ENCODE data around the gene PCSK2.

DNA sequence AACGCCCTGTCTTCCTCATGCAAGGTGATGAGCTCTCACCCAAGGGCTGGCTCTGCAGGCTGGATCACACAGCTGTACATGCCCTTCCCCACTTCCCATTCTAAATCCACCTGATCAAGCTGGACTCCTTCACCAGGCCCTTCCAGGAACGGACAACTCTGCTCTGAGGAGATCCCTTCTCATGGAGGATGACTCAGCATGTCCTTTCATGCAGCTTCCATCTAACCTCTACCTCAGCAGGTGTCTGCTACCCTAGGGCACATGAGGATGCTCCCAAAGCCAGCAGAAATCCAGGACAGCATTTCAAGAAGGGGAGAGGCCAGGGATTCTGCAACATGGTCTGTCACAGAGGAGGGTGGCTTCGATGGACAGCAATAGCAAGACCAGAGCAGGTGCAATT, 61.2 kb downstream of the PCSK2 start:
- TF ChIP-seq, protein P1, sequence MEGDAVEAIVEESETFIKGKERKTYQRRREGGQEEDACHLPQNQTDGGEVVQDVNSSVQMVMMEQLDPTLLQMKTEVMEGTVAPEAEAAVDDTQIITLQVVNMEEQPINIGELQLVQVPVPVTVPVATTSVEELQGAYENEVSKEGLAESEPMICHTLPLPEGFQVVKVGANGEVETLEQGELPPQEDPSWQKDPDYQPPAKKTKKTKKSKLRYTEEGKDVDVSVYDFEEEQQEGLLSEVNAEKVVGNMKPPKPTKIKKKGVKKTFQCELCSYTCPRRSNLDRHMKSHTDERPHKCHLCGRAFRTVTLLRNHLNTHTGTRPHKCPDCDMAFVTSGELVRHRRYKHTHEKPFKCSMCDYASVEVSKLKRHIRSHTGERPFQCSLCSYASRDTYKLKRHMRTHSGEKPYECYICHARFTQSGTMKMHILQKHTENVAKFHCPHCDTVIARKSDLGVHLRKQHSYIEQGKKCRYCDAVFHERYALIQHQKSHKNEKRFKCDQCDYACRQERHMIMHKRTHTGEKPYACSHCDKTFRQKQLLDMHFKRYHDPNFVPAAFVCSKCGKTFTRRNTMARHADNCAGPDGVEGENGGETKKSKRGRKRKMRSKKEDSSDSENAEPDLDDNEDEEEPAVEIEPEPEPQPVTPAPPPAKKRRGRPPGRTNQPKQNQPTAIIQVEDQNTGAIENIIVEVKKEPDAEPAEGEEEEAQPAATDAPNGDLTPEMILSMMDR (IDR thresholded peaks at IDR 0.05; ENCODE audit: low read depth, low read length, missing input control): no peak
- no peak for TF ChIP-seq EGR1 (IDR thresholded peaks at IDR 0.05; ENCODE audit: low read depth in 2 of 2)
- no peak for TF ChIP-seq GABPA (IDR thresholded peaks at IDR 0.05 in 1 of 2, conservative IDR thresholded peaks at IDR 0.05 in 1 of 2)
- no peak for TF ChIP-seq RAD21 (IDR thresholded peaks at IDR 0.05)
- TF ChIP-seq, protein P2, sequence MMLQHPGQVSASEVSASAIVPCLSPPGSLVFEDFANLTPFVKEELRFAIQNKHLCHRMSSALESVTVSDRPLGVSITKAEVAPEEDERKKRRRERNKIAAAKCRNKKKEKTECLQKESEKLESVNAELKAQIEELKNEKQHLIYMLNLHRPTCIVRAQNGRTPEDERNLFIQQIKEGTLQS (IDR thresholded peaks at IDR 0.05): no peak
- no peak for TF ChIP-seq SP1 (IDR thresholded peaks at IDR 0.05)
- TF ChIP-seq, protein P3, sequence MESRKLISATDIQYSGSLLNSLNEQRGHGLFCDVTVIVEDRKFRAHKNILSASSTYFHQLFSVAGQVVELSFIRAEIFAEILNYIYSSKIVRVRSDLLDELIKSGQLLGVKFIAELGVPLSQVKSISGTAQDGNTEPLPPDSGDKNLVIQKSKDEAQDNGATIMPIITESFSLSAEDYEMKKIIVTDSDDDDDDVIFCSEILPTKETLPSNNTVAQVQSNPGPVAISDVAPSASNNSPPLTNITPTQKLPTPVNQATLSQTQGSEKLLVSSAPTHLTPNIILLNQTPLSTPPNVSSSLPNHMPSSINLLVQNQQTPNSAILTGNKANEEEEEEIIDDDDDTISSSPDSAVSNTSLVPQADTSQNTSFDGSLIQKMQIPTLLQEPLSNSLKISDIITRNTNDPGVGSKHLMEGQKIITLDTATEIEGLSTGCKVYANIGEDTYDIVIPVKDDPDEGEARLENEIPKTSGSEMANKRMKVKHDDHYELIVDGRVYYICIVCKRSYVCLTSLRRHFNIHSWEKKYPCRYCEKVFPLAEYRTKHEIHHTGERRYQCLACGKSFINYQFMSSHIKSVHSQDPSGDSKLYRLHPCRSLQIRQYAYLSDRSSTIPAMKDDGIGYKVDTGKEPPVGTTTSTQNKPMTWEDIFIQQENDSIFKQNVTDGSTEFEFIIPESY (IDR thresholded peaks at IDR 0.05): no peak
- TF ChIP-seq, protein P4, sequence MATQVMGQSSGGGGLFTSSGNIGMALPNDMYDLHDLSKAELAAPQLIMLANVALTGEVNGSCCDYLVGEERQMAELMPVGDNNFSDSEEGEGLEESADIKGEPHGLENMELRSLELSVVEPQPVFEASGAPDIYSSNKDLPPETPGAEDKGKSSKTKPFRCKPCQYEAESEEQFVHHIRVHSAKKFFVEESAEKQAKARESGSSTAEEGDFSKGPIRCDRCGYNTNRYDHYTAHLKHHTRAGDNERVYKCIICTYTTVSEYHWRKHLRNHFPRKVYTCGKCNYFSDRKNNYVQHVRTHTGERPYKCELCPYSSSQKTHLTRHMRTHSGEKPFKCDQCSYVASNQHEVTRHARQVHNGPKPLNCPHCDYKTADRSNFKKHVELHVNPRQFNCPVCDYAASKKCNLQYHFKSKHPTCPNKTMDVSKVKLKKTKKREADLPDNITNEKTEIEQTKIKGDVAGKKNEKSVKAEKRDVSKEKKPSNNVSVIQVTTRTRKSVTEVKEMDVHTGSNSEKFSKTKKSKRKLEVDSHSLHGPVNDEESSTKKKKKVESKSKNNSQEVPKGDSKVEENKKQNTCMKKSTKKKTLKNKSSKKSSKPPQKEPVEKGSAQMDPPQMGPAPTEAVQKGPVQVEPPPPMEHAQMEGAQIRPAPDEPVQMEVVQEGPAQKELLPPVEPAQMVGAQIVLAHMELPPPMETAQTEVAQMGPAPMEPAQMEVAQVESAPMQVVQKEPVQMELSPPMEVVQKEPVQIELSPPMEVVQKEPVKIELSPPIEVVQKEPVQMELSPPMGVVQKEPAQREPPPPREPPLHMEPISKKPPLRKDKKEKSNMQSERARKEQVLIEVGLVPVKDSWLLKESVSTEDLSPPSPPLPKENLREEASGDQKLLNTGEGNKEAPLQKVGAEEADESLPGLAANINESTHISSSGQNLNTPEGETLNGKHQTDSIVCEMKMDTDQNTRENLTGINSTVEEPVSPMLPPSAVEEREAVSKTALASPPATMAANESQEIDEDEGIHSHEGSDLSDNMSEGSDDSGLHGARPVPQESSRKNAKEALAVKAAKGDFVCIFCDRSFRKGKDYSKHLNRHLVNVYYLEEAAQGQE (IDR thresholded peaks at IDR 0.05): no peak
- no peak for TF ChIP-seq JUND (IDR thresholded peaks at IDR 0.05)
- TF ChIP-seq, protein P5, sequence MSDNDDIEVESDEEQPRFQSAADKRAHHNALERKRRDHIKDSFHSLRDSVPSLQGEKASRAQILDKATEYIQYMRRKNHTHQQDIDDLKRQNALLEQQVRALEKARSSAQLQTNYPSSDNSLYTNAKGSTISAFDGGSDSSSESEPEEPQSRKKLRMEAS (IDR thresholded peaks at IDR 0.05): no peak
- TF ChIP-seq TAF1 (conservative IDR thresholded peaks at IDR 0.05): no peak
- TF ChIP-seq YY1 (IDR thresholded peaks at IDR 0.05): no peak

Measured in liver (tissue), 3 donors.